GM23338 (cell line): Measurements from ENCODE around the gene PGLYRP2.

Experiments used
- EZH2 ChIP-seq: fragments of 200-600 bp; sonication (generic); IDR thresholded peaks from one replicate; pipeline ENCODE4 v1.8.0; 2017; ENCODE audit warnings: antibody characterized with exemption, mild to moderate bottlenecking, low read depth; ENCODE audit not compliant: unreplicated experiment
- EZH2phosphoT487 ChIP-seq: fragments of 200-600 bp; sonication (generic); IDR thresholded peaks from one replicate; pipeline ENCODE4 v1.8.1; 2018; ENCODE audit warnings: antibody characterized with exemption; ENCODE audit not compliant: unreplicated experiment
- JUNB ChIP-seq: IDR thresholded peaks from one replicate; pipeline ENCODE4 v1.6.1; 2016; ENCODE audit warnings: antibody characterized with exemption; ENCODE audit not compliant: unreplicated experiment
- POLR2AphosphoS5 ChIP-seq: IDR thresholded peaks from 2 replicates; pipeline ENCODE4 v1.6.1; 2016; ENCODE audit warnings: antibody characterized with exemption, low read depth
- STAT1 ChIP-seq: IDR thresholded peaks from one replicate; pipeline ENCODE4 v1.6.1; 2016; ENCODE audit warnings: antibody characterized with exemption; ENCODE audit not compliant: unreplicated experiment
- ZNF462 ChIP-seq: fragments of 250-450 bp; sonication (Bioruptor Pico); IDR thresholded peaks from 2 replicates; pipeline ENCODE4 v1.5.0; 2020; ENCODE audit warnings: mild to moderate bottlenecking, moderate library complexity
- TF ChIP-seq, protein P1 (sequence below), 2 experiments: fragments of 200-600 bp in 1 of 2; sonication (generic) in 1 of 2; conservative IDR thresholded peaks; 2 replicates each; pipeline versions ENCODE4 v1.5.1 to v1.6.1; 2016 to 2017; ENCODE audit warnings: antibody characterized with exemption in 2 of 2, low read depth in 2 of 2, mild to moderate bottlenecking in 2 of 2, moderate library complexity in 1 of 2
- TF ChIP-seq, protein P2 (sequence below): IDR thresholded peaks from one replicate; pipeline ENCODE4 v1.6.1; 2018; ENCODE audit warnings: antibody characterized with exemption; ENCODE audit not compliant: unreplicated experiment

DNA sequence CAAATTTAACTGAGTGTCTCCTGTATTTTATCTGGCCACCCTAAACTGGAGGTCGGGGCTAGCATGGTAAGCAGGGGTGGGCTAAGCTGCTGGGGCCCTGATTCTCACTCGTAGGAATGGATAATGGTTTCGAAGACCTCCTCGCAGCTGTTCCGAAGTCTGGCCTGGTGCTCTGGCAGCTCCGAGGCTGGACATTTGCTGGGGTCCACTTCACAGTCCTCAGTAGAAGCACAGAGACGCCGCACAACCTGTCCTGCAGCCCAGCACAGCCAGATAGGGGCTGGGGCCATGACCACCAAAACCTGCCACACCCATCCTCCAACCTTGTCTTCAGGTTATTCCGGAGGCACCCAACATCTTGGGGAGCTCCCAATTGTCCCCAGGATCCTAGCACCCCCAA lies 23.3 kb downstream of the PGLYRP2 start:
- TF ChIP-seq, protein P1, sequence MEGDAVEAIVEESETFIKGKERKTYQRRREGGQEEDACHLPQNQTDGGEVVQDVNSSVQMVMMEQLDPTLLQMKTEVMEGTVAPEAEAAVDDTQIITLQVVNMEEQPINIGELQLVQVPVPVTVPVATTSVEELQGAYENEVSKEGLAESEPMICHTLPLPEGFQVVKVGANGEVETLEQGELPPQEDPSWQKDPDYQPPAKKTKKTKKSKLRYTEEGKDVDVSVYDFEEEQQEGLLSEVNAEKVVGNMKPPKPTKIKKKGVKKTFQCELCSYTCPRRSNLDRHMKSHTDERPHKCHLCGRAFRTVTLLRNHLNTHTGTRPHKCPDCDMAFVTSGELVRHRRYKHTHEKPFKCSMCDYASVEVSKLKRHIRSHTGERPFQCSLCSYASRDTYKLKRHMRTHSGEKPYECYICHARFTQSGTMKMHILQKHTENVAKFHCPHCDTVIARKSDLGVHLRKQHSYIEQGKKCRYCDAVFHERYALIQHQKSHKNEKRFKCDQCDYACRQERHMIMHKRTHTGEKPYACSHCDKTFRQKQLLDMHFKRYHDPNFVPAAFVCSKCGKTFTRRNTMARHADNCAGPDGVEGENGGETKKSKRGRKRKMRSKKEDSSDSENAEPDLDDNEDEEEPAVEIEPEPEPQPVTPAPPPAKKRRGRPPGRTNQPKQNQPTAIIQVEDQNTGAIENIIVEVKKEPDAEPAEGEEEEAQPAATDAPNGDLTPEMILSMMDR (conservative IDR thresholded peaks at IDR 0.05; ENCODE audit: low read depth in 2 of 2), result no peak
- TF ChIP-seq POLR2AphosphoS5 (no peak), STAT1 (no peak), EZH2phosphoT487 (no peak), JUNB (no peak), EZH2 (no peak), ZNF462 (CRISPR knock-in tag) (no peak)
- TF ChIP-seq, protein P2, sequence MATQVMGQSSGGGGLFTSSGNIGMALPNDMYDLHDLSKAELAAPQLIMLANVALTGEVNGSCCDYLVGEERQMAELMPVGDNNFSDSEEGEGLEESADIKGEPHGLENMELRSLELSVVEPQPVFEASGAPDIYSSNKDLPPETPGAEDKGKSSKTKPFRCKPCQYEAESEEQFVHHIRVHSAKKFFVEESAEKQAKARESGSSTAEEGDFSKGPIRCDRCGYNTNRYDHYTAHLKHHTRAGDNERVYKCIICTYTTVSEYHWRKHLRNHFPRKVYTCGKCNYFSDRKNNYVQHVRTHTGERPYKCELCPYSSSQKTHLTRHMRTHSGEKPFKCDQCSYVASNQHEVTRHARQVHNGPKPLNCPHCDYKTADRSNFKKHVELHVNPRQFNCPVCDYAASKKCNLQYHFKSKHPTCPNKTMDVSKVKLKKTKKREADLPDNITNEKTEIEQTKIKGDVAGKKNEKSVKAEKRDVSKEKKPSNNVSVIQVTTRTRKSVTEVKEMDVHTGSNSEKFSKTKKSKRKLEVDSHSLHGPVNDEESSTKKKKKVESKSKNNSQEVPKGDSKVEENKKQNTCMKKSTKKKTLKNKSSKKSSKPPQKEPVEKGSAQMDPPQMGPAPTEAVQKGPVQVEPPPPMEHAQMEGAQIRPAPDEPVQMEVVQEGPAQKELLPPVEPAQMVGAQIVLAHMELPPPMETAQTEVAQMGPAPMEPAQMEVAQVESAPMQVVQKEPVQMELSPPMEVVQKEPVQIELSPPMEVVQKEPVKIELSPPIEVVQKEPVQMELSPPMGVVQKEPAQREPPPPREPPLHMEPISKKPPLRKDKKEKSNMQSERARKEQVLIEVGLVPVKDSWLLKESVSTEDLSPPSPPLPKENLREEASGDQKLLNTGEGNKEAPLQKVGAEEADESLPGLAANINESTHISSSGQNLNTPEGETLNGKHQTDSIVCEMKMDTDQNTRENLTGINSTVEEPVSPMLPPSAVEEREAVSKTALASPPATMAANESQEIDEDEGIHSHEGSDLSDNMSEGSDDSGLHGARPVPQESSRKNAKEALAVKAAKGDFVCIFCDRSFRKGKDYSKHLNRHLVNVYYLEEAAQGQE, result no peak
